ENCODE results near the gene TCERG1L.

The TCERG1L gene

GRCh38 chr10:131253931-131254858, 57.3 kb downstream of the TCERG1L start:
- TF ChIP-seq CREB1 (IDR thresholded peaks at IDR 0.05; ENCODE audit: low read depth) = no peak
- TF ChIP-seq CEBPB (IDR thresholded peaks at IDR 0.05) = no peak
- no peak for TF ChIP-seq TCF12 (IDR thresholded peaks at IDR 0.05; ENCODE audit: low read depth)
- TF ChIP-seq, protein P1, sequence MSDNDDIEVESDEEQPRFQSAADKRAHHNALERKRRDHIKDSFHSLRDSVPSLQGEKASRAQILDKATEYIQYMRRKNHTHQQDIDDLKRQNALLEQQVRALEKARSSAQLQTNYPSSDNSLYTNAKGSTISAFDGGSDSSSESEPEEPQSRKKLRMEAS (IDR thresholded peaks at IDR 0.05) = no peak
- no peak for TF ChIP-seq TAF1 (IDR thresholded peaks at IDR 0.05; ENCODE audit: low read depth)
- TF ChIP-seq EP300 (IDR thresholded peaks at IDR 0.05; ENCODE audit: borderline replicate concordance) = no peak
- no peak for TF ChIP-seq FOXM1 (IDR thresholded peaks at IDR 0.05; ENCODE audit: borderline replicate concordance, low read depth)

DNA sequence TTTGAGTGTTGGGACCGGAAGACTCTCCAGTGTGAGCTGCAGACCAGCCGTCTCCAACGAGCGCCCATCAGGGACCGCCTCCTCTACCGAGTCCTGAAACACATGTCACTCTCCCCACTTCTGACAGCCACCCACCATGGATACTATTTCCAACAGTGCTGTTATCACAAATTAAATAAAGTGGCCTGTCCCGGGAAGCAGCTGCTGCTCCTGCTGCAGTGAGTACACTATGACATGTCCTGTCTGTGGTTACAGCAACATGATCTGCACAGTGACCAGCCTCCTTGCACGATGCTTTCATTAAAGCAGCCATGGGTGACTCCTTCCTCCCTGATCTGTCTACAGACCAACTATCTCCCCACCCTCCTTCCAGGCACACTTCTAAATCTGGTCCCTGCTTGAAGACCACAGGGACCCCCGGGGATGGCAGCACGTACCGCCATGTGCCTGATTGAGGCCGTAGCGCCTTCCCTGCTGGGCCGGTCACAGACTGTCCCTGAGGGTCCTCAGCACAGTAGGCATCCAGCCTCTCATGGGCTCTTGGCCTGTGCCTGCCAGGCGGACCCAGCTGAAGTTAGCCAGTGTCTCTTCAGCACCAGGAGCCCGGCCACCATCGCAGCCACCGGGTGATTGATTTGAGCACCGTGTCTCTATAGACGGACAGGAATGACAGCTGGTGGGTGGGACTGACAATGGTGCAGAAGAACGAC, 58.8 kb downstream of the TCERG1L start:
- TF ChIP-seq TAF1 (IDR thresholded peaks at IDR 0.05; ENCODE audit: low read depth) (no peak), EP300 (IDR thresholded peaks at IDR 0.05; ENCODE audit: borderline replicate concordance) (no peak), RAD21 (IDR thresholded peaks at IDR 0.05; ENCODE audit: low read depth) (no peak), TEAD4 (IDR thresholded peaks at IDR 0.05) (no peak), CREB1 (IDR thresholded peaks at IDR 0.05; ENCODE audit: low read depth) (no peak), NFIC (IDR thresholded peaks at IDR 0.05) (no peak), CEBPB (IDR thresholded peaks at IDR 0.05) (no peak), FOXM1 (IDR thresholded peaks at IDR 0.05; ENCODE audit: borderline replicate concordance, low read depth) (no peak), YY1 (IDR thresholded peaks at IDR 0.05; ENCODE audit: low read depth) (no peak)
- TF ChIP-seq, protein P2, sequence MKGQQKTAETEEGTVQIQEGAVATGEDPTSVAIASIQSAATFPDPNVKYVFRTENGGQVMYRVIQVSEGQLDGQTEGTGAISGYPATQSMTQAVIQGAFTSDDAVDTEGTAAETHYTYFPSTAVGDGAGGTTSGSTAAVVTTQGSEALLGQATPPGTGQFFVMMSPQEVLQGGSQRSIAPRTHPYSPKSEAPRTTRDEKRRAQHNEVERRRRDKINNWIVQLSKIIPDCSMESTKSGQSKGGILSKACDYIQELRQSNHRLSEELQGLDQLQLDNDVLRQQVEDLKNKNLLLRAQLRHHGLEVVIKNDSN (IDR thresholded peaks at IDR 0.05) = no peak

DNA sequence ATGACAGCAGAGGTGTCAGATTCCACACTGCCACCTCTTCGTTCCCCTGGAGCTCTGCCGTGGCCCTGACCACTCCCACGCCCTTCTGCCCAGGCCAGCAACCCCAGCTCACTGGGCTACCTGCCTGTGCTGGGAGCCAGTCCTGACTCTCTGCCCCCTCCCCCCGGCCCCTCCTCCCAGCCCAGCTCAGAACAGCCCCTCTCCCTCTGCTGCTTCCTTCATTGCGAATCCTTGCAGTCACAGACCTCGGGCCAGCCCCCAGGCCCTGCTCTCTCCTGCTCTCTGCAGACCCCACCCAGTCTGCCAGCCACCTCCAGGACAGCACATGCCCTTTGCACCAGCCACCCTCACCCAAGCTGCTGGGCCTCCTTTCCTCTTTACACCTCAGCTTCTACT, 60.4 kb downstream of the TCERG1L start:
- no peak for TF ChIP-seq TAF1 (IDR thresholded peaks at IDR 0.05; ENCODE audit: low read depth)
- TF ChIP-seq EGR1 (IDR thresholded peaks at IDR 0.05) = no peak

- no peak for TF ChIP-seq EGR1 (IDR thresholded peaks at IDR 0.05)
- TF ChIP-seq, protein P2 (IDR thresholded peaks at IDR 0.05) = no peak
- no peak for TF ChIP-seq TCF12 (IDR thresholded peaks at IDR 0.05; ENCODE audit: low read depth)
- no peak for TF ChIP-seq FOXM1 (IDR thresholded peaks at IDR 0.05; ENCODE audit: borderline replicate concordance, low read depth)
- TF ChIP-seq, protein P1 (IDR thresholded peaks at IDR 0.05) = no peak
- TF ChIP-seq TEAD4 (IDR thresholded peaks at IDR 0.05) = no peak
- no peak for TF ChIP-seq TAF1 (IDR thresholded peaks at IDR 0.05; ENCODE audit: low read depth)
- TF ChIP-seq YY1 (IDR thresholded peaks at IDR 0.05; ENCODE audit: low read depth) = no peak
- no peak for TF ChIP-seq CEBPB (IDR thresholded peaks at IDR 0.05)
- TF ChIP-seq CREB1 (IDR thresholded peaks at IDR 0.05; ENCODE audit: low read depth) = no peak
- TF ChIP-seq RAD21 (IDR thresholded peaks at IDR 0.05; ENCODE audit: low read depth) = no peak
- no peak for TF ChIP-seq NFIC (IDR thresholded peaks at IDR 0.05)
- TF ChIP-seq EP300 (IDR thresholded peaks at IDR 0.05; ENCODE audit: borderline replicate concordance) = no peak
- no peak for TF ChIP-seq ZBTB7A (IDR thresholded peaks at IDR 0.05; ENCODE audit: low read depth)
- TF ChIP-seq, protein P3, sequence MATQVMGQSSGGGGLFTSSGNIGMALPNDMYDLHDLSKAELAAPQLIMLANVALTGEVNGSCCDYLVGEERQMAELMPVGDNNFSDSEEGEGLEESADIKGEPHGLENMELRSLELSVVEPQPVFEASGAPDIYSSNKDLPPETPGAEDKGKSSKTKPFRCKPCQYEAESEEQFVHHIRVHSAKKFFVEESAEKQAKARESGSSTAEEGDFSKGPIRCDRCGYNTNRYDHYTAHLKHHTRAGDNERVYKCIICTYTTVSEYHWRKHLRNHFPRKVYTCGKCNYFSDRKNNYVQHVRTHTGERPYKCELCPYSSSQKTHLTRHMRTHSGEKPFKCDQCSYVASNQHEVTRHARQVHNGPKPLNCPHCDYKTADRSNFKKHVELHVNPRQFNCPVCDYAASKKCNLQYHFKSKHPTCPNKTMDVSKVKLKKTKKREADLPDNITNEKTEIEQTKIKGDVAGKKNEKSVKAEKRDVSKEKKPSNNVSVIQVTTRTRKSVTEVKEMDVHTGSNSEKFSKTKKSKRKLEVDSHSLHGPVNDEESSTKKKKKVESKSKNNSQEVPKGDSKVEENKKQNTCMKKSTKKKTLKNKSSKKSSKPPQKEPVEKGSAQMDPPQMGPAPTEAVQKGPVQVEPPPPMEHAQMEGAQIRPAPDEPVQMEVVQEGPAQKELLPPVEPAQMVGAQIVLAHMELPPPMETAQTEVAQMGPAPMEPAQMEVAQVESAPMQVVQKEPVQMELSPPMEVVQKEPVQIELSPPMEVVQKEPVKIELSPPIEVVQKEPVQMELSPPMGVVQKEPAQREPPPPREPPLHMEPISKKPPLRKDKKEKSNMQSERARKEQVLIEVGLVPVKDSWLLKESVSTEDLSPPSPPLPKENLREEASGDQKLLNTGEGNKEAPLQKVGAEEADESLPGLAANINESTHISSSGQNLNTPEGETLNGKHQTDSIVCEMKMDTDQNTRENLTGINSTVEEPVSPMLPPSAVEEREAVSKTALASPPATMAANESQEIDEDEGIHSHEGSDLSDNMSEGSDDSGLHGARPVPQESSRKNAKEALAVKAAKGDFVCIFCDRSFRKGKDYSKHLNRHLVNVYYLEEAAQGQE (IDR thresholded peaks at IDR 0.05; ENCODE audit: low read depth) = no peak
Measured at GRCh38 chr10:131250454-131251145, 60.9 kb downstream of the TCERG1L start.

- TF ChIP-seq TAF1 (IDR thresholded peaks at IDR 0.05; ENCODE audit: low read depth) (no peak), YY1 (IDR thresholded peaks at IDR 0.05; ENCODE audit: low read depth) (no peak), CREB1 (IDR thresholded peaks at IDR 0.05; ENCODE audit: low read depth) (no peak), FOXM1 (IDR thresholded peaks at IDR 0.05; ENCODE audit: borderline replicate concordance, low read depth) (no peak), CEBPB (IDR thresholded peaks at IDR 0.05) (no peak), RAD21 (IDR thresholded peaks at IDR 0.05; ENCODE audit: low read depth) (no peak), TEAD4 (IDR thresholded peaks at IDR 0.05) (no peak)
- TF ChIP-seq, protein P3 (IDR thresholded peaks at IDR 0.05; ENCODE audit: low read depth) = no peak
- TF ChIP-seq, protein P1 (IDR thresholded peaks at IDR 0.05) = no peak
- TF ChIP-seq, protein P2 (IDR thresholded peaks at IDR 0.05) = no peak
Measured at GRCh38 chr10:131249955-131250344, 61.6 kb downstream of the TCERG1L start.
